Measurements from ENCODE around the gene LRRC8C.

- no peak for TF ChIP-seq POLR2A (IDR thresholded peaks at IDR 0.05; ENCODE audit: low read depth, low read length)
- TF ChIP-seq POLR2AphosphoS5 (IDR thresholded peaks at IDR 0.05; ENCODE audit: low read depth, low read length): no peak
- TF ChIP-seq SPI1 (IDR thresholded peaks at IDR 0.05; ENCODE audit: low read depth, low read length): no peak
- TF ChIP-seq TAF1 (IDR thresholded peaks at IDR 0.05; ENCODE audit: low read depth, low read length): no peak
- no peak for TF ChIP-seq POU2F2 (IDR thresholded peaks at IDR 0.05; ENCODE audit: low read depth, low read length)
Measured at GRCh38 chr1:89735479-89735878, 102.6 kb downstream of the LRRC8C start.

All from GM12891 (cell line).